K562 (cell line): ENCODE measurements around the gene A4GALT. TPM values are rescaled to one million over a fixed set of nuclear protein-coding genes. Genes with fewer than 3 reads are reported as not detected.
"Not testable (repeated sequence)": the region's sequence is repeated elsewhere in the genome, so short reads cannot be mapped to it uniquely, and the experiment has no call there.

ENCODE experiments used
- ATAC-seq: fragments of 200-7000 bp; cut with Tn5 transposase; 3 replicates; pipeline ENCODE4 v1.9.1; 2020; ENCODE audit warnings: moderate library complexity
- BruUV-seq: library from RNA; stranded (reverse); fragments of 400-500 nt; replicated peaks from 2 replicates; lab custom pipeline; 2021; lab: Mats Ljungman, UMichigan
- CTCF ChIA-PET: fragments of 300-600 bp; formaldehyde crosslinking; extraction: SDS; loops from one replicate; lab custom pipeline; 2021; ENCODE audit warnings: low intra/inter-chr PET ratio; lab: Yijun Ruan, JAX
- POLR2A ChIA-PET: fragments of 300-600, 350-650 bp; sonication (Branson Sonifier 250); formaldehyde crosslinking; extraction: SDS; loops from one replicate; lab custom pipeline; 2021; ENCODE audit warnings: antibody characterized with exemption, inconsistent platforms; lab: Yijun Ruan, JAX
- DNase-seq, 4 experiments: peaks; one replicate each; pipeline versions ENCODE4 v3.0.0 to v3.0.0-alpha.2; 2011 to 2018; ENCODE audit warnings: low spot score in 3 of 4, mixed read lengths in 3 of 4; ENCODE audit errors: extremely low read depth in 1 of 4
- FAIRE-seq: peaks from 2 replicates; lab custom pipeline; 2011; peaks lifted over from hg19 to GRCh38; lab: Jason Lieb, UNC
- H2AFZ ChIP-seq: 2 replicates; pipeline ENCODE4 v1.6.0; 2011; ENCODE audit warnings: low read depth, low read length, control low read depth, inconsistent platforms
- H3K27ac ChIP-seq: fragments of 200-600 bp; 3 replicates; pipeline ENCODE4 v1.8.0; 2011; ENCODE audit warnings: low read depth, mild to moderate bottlenecking, control low read depth, inconsistent platforms, low read length, moderate library complexity, mixed read lengths; ENCODE audit errors: extremely low read depth
- H3K27me3 ChIP-seq, 2 experiments: fragments of 300-600 bp in 1 of 2; 2 replicates in 1 of 2; 3 replicates in 1 of 2; pipeline versions ENCODE4 v1.6.0 to v1.8.0; 2011; ENCODE audit warnings: inconsistent platforms in 2 of 2, low read length in 2 of 2, mild to moderate bottlenecking in 1 of 2, mixed read lengths in 1 of 2, moderate library complexity in 1 of 2; ENCODE audit not compliant: control insufficient read depth in 2 of 2, insufficient read depth in 2 of 2
- H3K36me3 ChIP-seq: fragments of 300-600 bp; 3 replicates; pipeline ENCODE4 v1.8.0; 2011; ENCODE audit warnings: mild to moderate bottlenecking, low read length, inconsistent platforms; ENCODE audit not compliant: control insufficient read depth, insufficient read depth
- H3K4me1 ChIP-seq, 2 experiments: fragments of 200-600 bp in 1 of 2; replicated peaks in 1 of 2; 2 replicates in 1 of 2; 3 replicates in 1 of 2; pipeline versions ENCODE4 v1.5.1 to v1.8.0; 2011; ENCODE audit warnings: inconsistent platforms in 2 of 2, low read length in 2 of 2, mild to moderate bottlenecking in 1 of 2, mixed read lengths in 1 of 2, moderate library complexity in 1 of 2; ENCODE audit not compliant: control insufficient read depth in 2 of 2, insufficient read depth in 2 of 2
- H3K4me2 ChIP-seq: 2 replicates; pipeline ENCODE4 v1.6.1; 2011; ENCODE audit warnings: low read length, control low read depth, inconsistent platforms, mixed read lengths; ENCODE audit not compliant: insufficient read depth
- H3K4me3 ChIP-seq: fragments of 200-600 bp; sonication (generic), shearing (Covaris generic); 2 replicates; pipeline ENCODE4 v1.5.1; 2016; ENCODE audit warnings: control low read depth, inconsistent platforms
- H3K79me2 ChIP-seq: fragments of 200-600 bp; 3 replicates; pipeline ENCODE4 v1.8.0; 2011; ENCODE audit warnings: low read length, inconsistent platforms; ENCODE audit not compliant: control insufficient read depth, insufficient read depth
- H3K9ac ChIP-seq, 2 experiments: 2 replicates each; pipeline versions ENCODE4 v1.6.0 to v1.6.1; 2011; ENCODE audit warnings: low read depth in 2 of 2, low read length in 2 of 2, control low read depth in 1 of 2, inconsistent platforms in 1 of 2, mild to moderate bottlenecking in 1 of 2, mixed read lengths in 1 of 2; ENCODE audit not compliant: insufficient read depth in 1 of 2
- H3K9me1 ChIP-seq: one replicate; pipeline ENCODE4 v1.6.0; 2011; ENCODE audit warnings: inconsistent platforms, mild to moderate bottlenecking, low read length, moderate library complexity; ENCODE audit not compliant: control insufficient read depth, insufficient read depth
- H3K9me3 ChIP-seq: replicated peaks from 2 replicates; pipeline ENCODE4 v1.5.1; 2011; ENCODE audit warnings: low read depth, low read length, inconsistent platforms; ENCODE audit not compliant: control insufficient read depth, insufficient read depth
- H4K20me1 ChIP-seq: replicated peaks from 2 replicates; pipeline ENCODE4 v1.6.1; 2011; ENCODE audit warnings: low read length, inconsistent platforms, mixed read lengths; ENCODE audit not compliant: control insufficient read depth, insufficient read depth
- NFYB ChIP-seq: IDR thresholded peaks from 2 replicates; pipeline ENCODE4 v1.6.1; 2011; ENCODE audit warnings: mild to moderate bottlenecking, moderate library complexity; ENCODE audit not compliant: insufficient read length; ENCODE audit errors: extremely low read depth
- RBM34 ChIP-seq: fragments of 200-400 bp; formaldehyde crosslinking; IDR thresholded peaks from 2 replicates; pipeline ENCODE4 v1.6.1; 2018; ENCODE audit warnings: low read length, borderline replicate concordance; ENCODE audit not compliant: insufficient read depth
- WGBS: fragments of 100-300 bp; shearing (Covaris generic); methylation state at CpG from one replicate; pipeline ENCODE4 v1.1.6; 2016; ENCODE audit warnings: low coverage, mixed read lengths; ENCODE audit not compliant: insufficient coverage; ENCODE audit errors: missing lambda C conversion rate; 5-methylcytosine and 5-hydroxymethylcytosine counted together
- in situ Hi-C: fragments of 300-500 bp; cut with MboI; formaldehyde crosslinking; loops from 4 replicates; pipeline ENCODE4 v1.15.0; 2018; ENCODE audit warnings: inconsistent platforms, mixed read lengths
- intact Hi-C: fragments of 100-400 bp; cut with micrococcal nuclease; formaldehyde crosslinking; loops from 2 replicates; pipeline ENCODE4 v1.14.2; 2022
- polyA plus RNA-seq, 8 experiments: library from polyadenylated mRNA; depleted of rRNA in 4 of 8; stranded (reverse) in 5 of 8; unstranded in 3 of 8; fragments of >200 nt; fragmentation: Nextera tagmentation in 2 of 8; fragmentation: Illumina TruSeq in 1 of 8; extraction: Ambion mirVana in 2 of 8; extraction: Trizol in 1 of 8; gene quantifications; 2 replicates each; pipeline versions ENCODE4 v1.2.1 to v1.2.3, GENCODE V29; 2011 to 2014; ENCODE audit warnings: inconsistent platforms in 1 of 8, missing spikeins in 1 of 8
- total RNA-seq, 7 experiments: library from RNA; depleted of rRNA in 6 of 7; stranded (reverse); fragments of >200 nt in 6 of 7; fragmentation: Illumina TruSeq in 2 of 7; extraction: Trizol in 2 of 7; gene quantifications; 2 replicates each; pipeline versions ENCODE4 v1.2.1 to v1.2.3, GENCODE V29; 2011 to 2021; ENCODE audit warnings: low replicate concordance in 1 of 7

Gene A4GALT
- total and polyA plus RNA-seq, 9 of the 15 experiments (the other 6 are each of a cell fraction or from before 2014, with no cell fraction given) = 0.07 to 0.11 TPM; not detected in 7

DNA sequence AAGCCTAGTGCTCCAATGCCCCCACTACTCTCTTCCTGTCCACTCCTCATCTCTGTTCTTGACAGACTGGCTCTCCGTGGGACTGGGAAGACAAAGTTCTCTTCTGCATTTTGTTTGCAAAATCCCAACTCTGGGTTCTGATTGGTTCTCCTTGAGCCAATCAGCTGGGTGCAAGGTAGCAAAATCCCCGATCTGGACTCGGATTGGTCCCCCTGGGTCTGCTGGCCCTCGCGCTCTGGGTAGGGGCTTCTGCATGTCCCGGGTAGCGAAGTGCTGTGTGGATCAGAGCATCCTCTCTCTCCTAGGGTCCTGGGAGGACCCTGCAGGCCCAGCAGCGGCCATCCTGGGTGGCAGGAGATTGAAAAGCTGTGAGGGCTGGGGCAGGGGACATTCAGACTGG is 22.3 kb upstream of the A4GALT start:
- intact Hi-C loops (no loop called here), in situ Hi-C loops (no loop called here)
- CTCF ChIA-PET = no interaction called here
- Histone ChIP-seq H3K27ac (no peak overlapping the region), H3K4me3 (no peak overlapping the region), H3K36me3 (no peaks in the 10 kb centered on the region)
- TF ChIP-seq RBM34 (no peak), NFYB (peak; percentile 18)
- TF ChIP-seq, all 486 proteins: peak for 1
- Histone ChIP-seq H3K9me3 (no peaks in the 10 kb centered on the region), H3K9me1 (no peaks in the 10 kb centered on the region), H3K9ac (no peak overlapping the region), H2AFZ (no peak overlapping the region), H3K4me2 (no peak overlapping the region), H3K27me3 (peaks cover 0 to 2% of the 10 kb centered on the region in 2 experiments; a peak in 1 of 5 replicates), H3K4me1 (peaks cover 0 to 3% of the 10 kb centered on the region in 2 experiments; a peak in 1 of 5 replicates), H4K20me1 (no peaks in the 10 kb centered on the region), H3K79me2 (no peaks in the 10 kb centered on the region)
- ATAC-seq = peak; percentile 62; the same call in 2 of the 3 replicates
- peak in 3 of 4 experiments; percentile 68 to 75 (median 72) for DNase-seq
- POLR2A ChIA-PET = no interaction called here
- BruUV-seq = no TSS peak
- WGBS = 0% methylated on average over 4 of the region's 8 CpGs
- no peak for FAIRE-seq

DNA sequence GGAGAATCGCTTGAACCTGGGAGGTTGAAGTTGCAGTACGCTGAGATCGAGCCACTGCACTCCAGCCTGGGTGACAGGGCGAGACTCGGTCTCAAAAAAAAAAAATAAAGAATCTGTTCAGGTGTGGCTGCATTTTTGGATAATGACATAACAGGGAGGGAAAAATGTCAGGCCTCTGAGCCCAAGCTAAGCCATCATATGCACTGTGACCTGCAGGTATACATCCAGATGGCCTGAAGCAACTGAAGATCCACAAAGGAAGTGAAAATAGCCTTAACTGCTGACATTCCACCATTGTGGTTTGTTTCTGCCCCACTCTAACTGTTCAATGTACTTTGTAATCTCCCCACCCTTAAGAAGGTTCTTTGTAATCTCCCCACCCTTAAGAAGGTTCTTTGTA is 19.6 kb upstream of the A4GALT start:
- ATAC-seq, H3K9me3 ChIP-seq, DNase-seq, H2AFZ ChIP-seq, H3K4me3 ChIP-seq, FAIRE-seq, H4K20me1 ChIP-seq, H3K27ac ChIP-seq, POLR2A ChIA-PET, H3K9ac ChIP-seq, BruUV-seq, intact Hi-C loops, H3K36me3 ChIP-seq, H3K4me1 ChIP-seq, H3K9me1 ChIP-seq, H3K4me2 ChIP-seq, H3K79me2 ChIP-seq, in situ Hi-C loops, CTCF ChIA-PET: not testable (repeated sequence)
- H3K27me3 ChIP-seq = peaks cover 2 to 16% of the 10 kb centered on the region in 2 experiments; a peak in 2 of 5 replicates
- 39% methylated on average over 4 of the region's 5 CpGs for WGBS
